OCI-LY3 (cell line): ENCODE results near the gene LMTK3.

Experiments used
- EZH2phosphoT487 ChIP-seq: fragments of 200-600 bp; shearing (Covaris generic); IDR thresholded peaks from 2 replicates; pipeline ENCODE4 v1.6.1; 2018; ENCODE audit warnings: antibody characterized with exemption, mixed run types, low read depth
- TF ChIP-seq, protein P1 (sequence below): fragments of 200-600, 300-600 bp; sonication (generic); IDR thresholded peaks from 2 replicates; pipeline ENCODE4 v1.5.1; 2014; ENCODE audit warnings: antibody characterized with exemption, low read length, low read depth

GRCh38 chr19:48450441-48450840 lies 61.2 kb downstream of the LMTK3 start:
- TF ChIP-seq, protein P1, sequence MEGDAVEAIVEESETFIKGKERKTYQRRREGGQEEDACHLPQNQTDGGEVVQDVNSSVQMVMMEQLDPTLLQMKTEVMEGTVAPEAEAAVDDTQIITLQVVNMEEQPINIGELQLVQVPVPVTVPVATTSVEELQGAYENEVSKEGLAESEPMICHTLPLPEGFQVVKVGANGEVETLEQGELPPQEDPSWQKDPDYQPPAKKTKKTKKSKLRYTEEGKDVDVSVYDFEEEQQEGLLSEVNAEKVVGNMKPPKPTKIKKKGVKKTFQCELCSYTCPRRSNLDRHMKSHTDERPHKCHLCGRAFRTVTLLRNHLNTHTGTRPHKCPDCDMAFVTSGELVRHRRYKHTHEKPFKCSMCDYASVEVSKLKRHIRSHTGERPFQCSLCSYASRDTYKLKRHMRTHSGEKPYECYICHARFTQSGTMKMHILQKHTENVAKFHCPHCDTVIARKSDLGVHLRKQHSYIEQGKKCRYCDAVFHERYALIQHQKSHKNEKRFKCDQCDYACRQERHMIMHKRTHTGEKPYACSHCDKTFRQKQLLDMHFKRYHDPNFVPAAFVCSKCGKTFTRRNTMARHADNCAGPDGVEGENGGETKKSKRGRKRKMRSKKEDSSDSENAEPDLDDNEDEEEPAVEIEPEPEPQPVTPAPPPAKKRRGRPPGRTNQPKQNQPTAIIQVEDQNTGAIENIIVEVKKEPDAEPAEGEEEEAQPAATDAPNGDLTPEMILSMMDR = no peak
- TF ChIP-seq EZH2phosphoT487 = no peak
